ENCODE data around the gene MED12L.

- TF ChIP-seq TAF1 (IDR thresholded peaks at IDR 0.05; ENCODE audit: borderline replicate concordance, insufficient read depth, low read length) (no peak), SIN3A (IDR thresholded peaks at IDR 0.05; ENCODE audit: borderline replicate concordance, insufficient read depth, low read length) (no peak)
Measured at GRCh38 chr3:151407928-151408327, 322.5 kb downstream of the MED12L start.
